ENCODE measurements around the gene CELF2. TPM values are rescaled to one million over a fixed set of nuclear protein-coding genes. Genes with fewer than 3 reads are reported as not detected.

The CELF2 gene
- total RNA-seq, 1 donor, result 21.9 TPM

GRCh38 chr10:11087372-11087771 is 69.7 kb downstream of the CELF2 start:
- no peak for TF ChIP-seq CTCF (IDR thresholded peaks at IDR 0.05; ENCODE audit: insufficient read depth, low read length)
- H3K4me3 ChIP-seq (ENCODE audit: low read depth, low read length), result no peak overlapping the region
- DNase-seq (ENCODE audit: low read depth), result no peak

GRCh38 chr10:11088709-11089108 is 71.0 kb downstream of the CELF2 start:
- no peak overlapping the region for H3K4me3 ChIP-seq (ENCODE audit: low read depth, low read length)
- DNase-seq (ENCODE audit: low read depth), result no peak
- TF ChIP-seq CTCF (IDR thresholded peaks at IDR 0.05; ENCODE audit: insufficient read depth, low read length), result no peak

- no peak for TF ChIP-seq CTCF (IDR thresholded peaks at IDR 0.05; ENCODE audit: insufficient read depth, low read length)
- no peak overlapping the region for H3K4me3 ChIP-seq (ENCODE audit: low read depth, low read length)
- no peak for DNase-seq (ENCODE audit: low read depth)
Observed at GRCh38 chr10:11089272-11089671, 71.6 kb downstream of the CELF2 start.

- no peak overlapping the region for H3K4me3 ChIP-seq (ENCODE audit: low read depth, low read length)
- no peak for TF ChIP-seq CTCF (IDR thresholded peaks at IDR 0.05; ENCODE audit: insufficient read depth, low read length)
- DNase-seq (ENCODE audit: low read depth), result no peak
Observed at GRCh38 chr10:11091517-11092102, 73.9 kb downstream of the CELF2 start.

- TF ChIP-seq CTCF (IDR thresholded peaks at IDR 0.05; ENCODE audit: insufficient read depth, low read length), result no peak
- DNase-seq (ENCODE audit: low read depth), result no peak
- no peak overlapping the region for H3K4me3 ChIP-seq (ENCODE audit: low read depth, low read length)
Observed at GRCh38 chr10:11093771-11094736, 76.4 kb downstream of the CELF2 start.

- no peak for DNase-seq (ENCODE audit: low read depth)
- H3K4me3 ChIP-seq (ENCODE audit: low read depth, low read length), result no peak overlapping the region
- no peak for TF ChIP-seq CTCF (IDR thresholded peaks at IDR 0.05; ENCODE audit: insufficient read depth, low read length)
Observed at GRCh38 chr10:11095374-11095801, 77.7 kb downstream of the CELF2 start.

Measured in fibroblast of the aortic adventitia (primary cell).